Erythroblast (primary cell): ENCODE results near the gene TP53I3.

ENCODE experiments used
- GATA1 ChIP-seq: IDR thresholded peaks from 2 replicates; pipeline ENCODE4 v1.6.1; 2011; ENCODE audit warnings: low read depth, mild to moderate bottlenecking, control low read depth, low read length, moderate library complexity
- POLR2A ChIP-seq: IDR thresholded peaks from 2 replicates; pipeline ENCODE4 v1.6.1; 2011; ENCODE audit warnings: mild to moderate bottlenecking, low read length

GRCh38 chr2:24045511-24046508 is 38.8 kb downstream of the TP53I3 start:
- TF ChIP-seq POLR2A (no peak), GATA1 (no peak)
